ENCODE results near the gene HDLBP.

HDLBP gene

GRCh38 chr2:241248897-241249296 is 66.6 kb downstream of the HDLBP start:
- no peak for TF ChIP-seq CTCF (IDR thresholded peaks at IDR 0.05; ENCODE audit: low read depth, low read length)
- no peak overlapping the region for H3K4me3 ChIP-seq (ENCODE audit: low read depth, low read length)

DNA sequence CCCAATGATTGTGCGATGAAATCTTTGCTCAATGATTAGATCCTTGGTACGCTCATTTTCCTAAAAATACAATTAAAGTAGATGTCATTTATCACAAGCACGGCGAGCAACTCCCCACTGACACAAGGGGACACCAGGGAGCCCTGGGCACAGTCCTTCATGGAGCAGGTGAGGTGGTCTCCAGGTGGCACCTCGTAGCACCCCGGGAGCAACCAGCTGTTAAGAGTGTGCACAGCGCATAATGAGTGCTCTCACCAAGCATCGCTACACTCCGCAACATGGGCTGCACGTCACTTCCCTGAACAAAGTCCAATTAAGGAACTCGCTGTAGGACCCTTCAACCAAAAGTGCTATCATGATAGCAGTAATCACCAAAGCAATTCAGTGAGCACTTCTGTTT is 67.2 kb downstream of the HDLBP start:
- H3K4me3 ChIP-seq (ENCODE audit: low read depth, low read length): no peak overlapping the region
- TF ChIP-seq CTCF (IDR thresholded peaks at IDR 0.05; ENCODE audit: low read depth, low read length): no peak

DNA sequence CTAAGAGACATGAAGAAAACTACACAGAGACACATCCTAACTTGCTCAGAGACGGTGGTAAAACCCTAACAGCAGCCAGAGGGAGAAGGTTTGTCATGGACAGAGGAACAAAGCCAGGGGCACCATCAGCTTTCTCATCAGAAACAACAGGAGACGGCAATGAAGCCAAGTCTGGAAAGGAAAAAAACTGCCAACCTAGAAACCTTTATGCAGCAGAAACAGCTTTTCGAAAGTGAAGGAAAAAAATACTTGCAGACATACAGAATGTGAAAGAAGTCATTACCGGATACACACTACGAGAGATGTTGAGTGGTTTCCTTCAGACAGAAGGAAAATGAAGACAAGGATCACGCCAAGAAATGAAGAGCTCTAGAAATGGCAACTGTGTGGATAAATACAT is 71.1 kb downstream of the HDLBP start:
- TF ChIP-seq CTCF (IDR thresholded peaks at IDR 0.05; ENCODE audit: low read depth, low read length): no peak
- H3K4me3 ChIP-seq (ENCODE audit: low read depth, low read length): no peak overlapping the region

DNA sequence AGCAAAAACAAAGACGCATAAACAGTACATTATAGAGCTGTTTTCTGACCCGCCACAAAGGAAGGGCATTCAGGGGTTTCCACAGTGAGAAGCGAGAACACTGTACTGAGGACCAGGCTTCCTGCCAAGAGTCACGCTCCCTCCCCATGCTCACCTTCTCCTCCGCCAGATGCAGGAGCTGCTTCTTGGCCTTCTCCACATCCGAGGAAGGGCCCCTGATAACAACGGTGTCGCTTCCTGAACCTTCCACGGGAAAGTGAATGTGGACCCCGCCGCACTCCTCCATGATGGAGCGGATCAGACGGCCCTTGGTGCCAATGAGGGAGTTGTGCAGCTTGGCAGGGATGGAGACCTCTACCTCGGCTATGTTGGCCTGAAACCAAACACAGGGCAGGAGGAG is 73.2 kb downstream of the HDLBP start:
- no peak for TF ChIP-seq CTCF (IDR thresholded peaks at IDR 0.05; ENCODE audit: low read depth, low read length)
- no peak overlapping the region for H3K4me3 ChIP-seq (ENCODE audit: low read depth, low read length)

- no peak overlapping the region for H3K4me3 ChIP-seq (ENCODE audit: low read depth, low read length)
- TF ChIP-seq CTCF (IDR thresholded peaks at IDR 0.05; ENCODE audit: low read depth, low read length): no peak
Measured at GRCh38 chr2:241241669-241242068, 73.8 kb downstream of the HDLBP start.

- H3K4me3 ChIP-seq (ENCODE audit: low read depth, low read length): no peak overlapping the region
- no peak for TF ChIP-seq CTCF (IDR thresholded peaks at IDR 0.05; ENCODE audit: low read depth, low read length)
Measured at GRCh38 chr2:241240320-241241004, 75.0 kb downstream of the HDLBP start.

GRCh38 chr2:241239552-241240202 is 75.8 kb downstream of the HDLBP start:
- TF ChIP-seq CTCF (IDR thresholded peaks at IDR 0.05; ENCODE audit: low read depth, low read length): no peak
- H3K4me3 ChIP-seq (ENCODE audit: low read depth, low read length): no peak overlapping the region

Measured in WI38 (cell line).